ENCODE data around the gene FGF14. TPM values are rescaled to one million over a fixed set of nuclear protein-coding genes. Genes with fewer than 3 reads are reported as not detected.

FGF14 gene
- total and polyA plus RNA-seq, 2 donors (not counting 1 experiment from before 2014, with no cell fraction given), result under 0.01 TPM; not detected in 1

- Histone ChIP-seq H3K27ac (ENCODE audit: low read length in 2 of 2) (no peak overlapping the region), H3K27me3 (replicated peaks in 1 of 4; ENCODE audit: control extremely low read depth in 1 of 4, control insufficient read depth in 3 of 4, insufficient read depth in 4 of 4, low read length in 3 of 4) (no peaks in the 10 kb centered on the region), H4K20me1 (ENCODE audit: control insufficient read depth, insufficient read depth, low read length, poor library complexity, severe bottlenecking) (no peaks in the 10 kb centered on the region), H3K79me2 (ENCODE audit: control insufficient read depth, insufficient read depth, low read length) (no peaks in the 10 kb centered on the region), H3K4me3 (ENCODE audit: control extremely low read depth in 1 of 5, extremely low read depth in 1 of 5, insufficient read depth in 1 of 5, low read depth in 2 of 5, low read length in 4 of 5) (no peak overlapping the region), H3K9ac (ENCODE audit: low read length) (no peak overlapping the region), H3K4me1 (ENCODE audit: control insufficient read depth in 2 of 2, insufficient read depth in 2 of 2, low read length in 2 of 2) (no peaks in the 10 kb centered on the region), H2AFZ (ENCODE audit: insufficient read depth, low read depth, low read length, poor library complexity, severe bottlenecking) (no peak overlapping the region), H3K9me3 (ENCODE audit: control extremely low read depth in 1 of 3, control insufficient read depth in 2 of 3, insufficient read depth in 1 of 3, low read length in 2 of 3) (no peaks in the 10 kb centered on the region), H3K36me3 (replicated peaks in 1 of 2; ENCODE audit: control extremely low read depth in 1 of 2, control insufficient read depth in 1 of 2, extremely low read depth in 1 of 2, insufficient read depth in 2 of 2, low read length in 1 of 2) (no peaks in the 10 kb centered on the region), H3K4me2 (replicated peaks; ENCODE audit: low read depth, low read length, poor library complexity, severe bottlenecking) (no peak overlapping the region)
- H3K27me3 Mint-ChIP-seq, result peaks cover 5% of the 10 kb centered on the region
- no peaks in the 10 kb centered on the region for H3K4me1 Mint-ChIP-seq
- intact Hi-C loops (cut with micrococcal nuclease), result no loop called here
- no peaks in the 10 kb centered on the region for H3K9me3 Mint-ChIP-seq (ENCODE audit: insufficient read depth)
- ATAC-seq (ENCODE audit: low read depth) (no peak), DNase-seq (no peak)
- ChIA-PET CTCF (no interaction called here), POLR2A (no interaction called here)
- H3K27ac Mint-ChIP-seq, result no peak overlapping the region
- no peak for TF ChIP-seq EZH2 (IDR thresholded peaks at IDR 0.05; ENCODE audit: borderline replicate concordance, insufficient read depth, low read depth, low read length, poor library complexity, severe bottlenecking)
- TF ChIP-seq, protein P1, sequence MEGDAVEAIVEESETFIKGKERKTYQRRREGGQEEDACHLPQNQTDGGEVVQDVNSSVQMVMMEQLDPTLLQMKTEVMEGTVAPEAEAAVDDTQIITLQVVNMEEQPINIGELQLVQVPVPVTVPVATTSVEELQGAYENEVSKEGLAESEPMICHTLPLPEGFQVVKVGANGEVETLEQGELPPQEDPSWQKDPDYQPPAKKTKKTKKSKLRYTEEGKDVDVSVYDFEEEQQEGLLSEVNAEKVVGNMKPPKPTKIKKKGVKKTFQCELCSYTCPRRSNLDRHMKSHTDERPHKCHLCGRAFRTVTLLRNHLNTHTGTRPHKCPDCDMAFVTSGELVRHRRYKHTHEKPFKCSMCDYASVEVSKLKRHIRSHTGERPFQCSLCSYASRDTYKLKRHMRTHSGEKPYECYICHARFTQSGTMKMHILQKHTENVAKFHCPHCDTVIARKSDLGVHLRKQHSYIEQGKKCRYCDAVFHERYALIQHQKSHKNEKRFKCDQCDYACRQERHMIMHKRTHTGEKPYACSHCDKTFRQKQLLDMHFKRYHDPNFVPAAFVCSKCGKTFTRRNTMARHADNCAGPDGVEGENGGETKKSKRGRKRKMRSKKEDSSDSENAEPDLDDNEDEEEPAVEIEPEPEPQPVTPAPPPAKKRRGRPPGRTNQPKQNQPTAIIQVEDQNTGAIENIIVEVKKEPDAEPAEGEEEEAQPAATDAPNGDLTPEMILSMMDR (IDR thresholded peaks at IDR 0.05), result no peak
- no peak overlapping the region for H3K4me3 Mint-ChIP-seq
- no CpG with 5 or more reads among the region's 6 CpGs for WGBS (ENCODE audit: insufficient coverage)
These were observed 524.9 kb downstream of the FGF14 start for GRCh38 chr13:101876951-101877350.

DNA sequence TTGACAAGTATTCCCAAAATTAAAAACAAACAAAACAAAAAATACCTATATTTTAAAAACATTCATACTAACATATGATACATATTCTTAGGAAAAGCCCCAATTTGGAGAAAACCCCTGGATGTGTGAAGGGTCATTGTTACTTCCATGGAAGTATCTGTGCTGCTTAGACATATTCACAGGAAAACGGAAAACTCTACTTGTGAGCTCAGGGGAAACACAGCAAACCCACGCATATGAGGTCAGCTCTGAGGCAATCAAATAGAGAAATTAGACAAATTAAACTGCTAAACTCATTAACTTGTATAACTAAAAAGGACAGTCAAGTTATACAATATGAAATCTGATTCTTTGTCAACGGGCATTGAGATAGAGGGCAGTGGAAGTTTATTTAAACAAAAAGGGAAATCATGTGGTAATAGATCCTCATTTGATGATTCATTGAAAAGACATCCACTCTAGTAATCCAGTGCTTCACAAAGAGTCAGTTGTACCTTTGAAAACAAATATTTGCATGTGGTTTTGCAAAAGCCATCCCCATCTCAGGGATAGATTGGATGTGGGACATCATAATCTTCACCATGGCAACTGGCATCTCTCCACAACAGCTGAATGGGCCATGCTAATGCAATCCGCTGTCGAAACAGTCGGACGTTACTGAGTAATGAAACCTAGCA lies 526.0 kb downstream of the FGF14 start:
- Mint-ChIP-seq H3K9me3 (ENCODE audit: insufficient read depth) (no peaks in the 10 kb centered on the region), H3K4me3 (no peak overlapping the region), H3K27me3 (peaks cover 5% of the 10 kb centered on the region), H3K4me1 (no peaks in the 10 kb centered on the region), H3K27ac (no peak overlapping the region)
- Histone ChIP-seq H3K79me2 (ENCODE audit: control insufficient read depth, insufficient read depth, low read length) (no peaks in the 10 kb centered on the region), H3K27me3 (replicated peaks in 1 of 4; ENCODE audit: control extremely low read depth in 1 of 4, control insufficient read depth in 3 of 4, insufficient read depth in 4 of 4, low read length in 3 of 4) (no peaks in the 10 kb centered on the region), H3K9ac (ENCODE audit: low read length) (no peak overlapping the region), H3K4me3 (ENCODE audit: control extremely low read depth in 1 of 5, extremely low read depth in 1 of 5, insufficient read depth in 1 of 5, low read depth in 2 of 5, low read length in 4 of 5) (no peak overlapping the region), H3K9me3 (ENCODE audit: control extremely low read depth in 1 of 3, control insufficient read depth in 2 of 3, insufficient read depth in 1 of 3, low read length in 2 of 3) (no peaks in the 10 kb centered on the region), H3K4me2 (replicated peaks; ENCODE audit: low read depth, low read length, poor library complexity, severe bottlenecking) (no peak overlapping the region), H3K27ac (ENCODE audit: low read length in 2 of 2) (no peak overlapping the region), H4K20me1 (ENCODE audit: control insufficient read depth, insufficient read depth, low read length, poor library complexity, severe bottlenecking) (no peaks in the 10 kb centered on the region), H2AFZ (ENCODE audit: insufficient read depth, low read depth, low read length, poor library complexity, severe bottlenecking) (no peak overlapping the region), H3K36me3 (replicated peaks in 1 of 2; ENCODE audit: control extremely low read depth in 1 of 2, control insufficient read depth in 1 of 2, extremely low read depth in 1 of 2, insufficient read depth in 2 of 2, low read length in 1 of 2) (no peaks in the 10 kb centered on the region), H3K4me1 (ENCODE audit: control insufficient read depth in 2 of 2, insufficient read depth in 2 of 2, low read length in 2 of 2) (no peaks in the 10 kb centered on the region)
- DNase-seq (no peak), ATAC-seq (ENCODE audit: low read depth) (no peak)
- TF ChIP-seq, protein P1 (IDR thresholded peaks at IDR 0.05), result no peak
- TF ChIP-seq EZH2 (IDR thresholded peaks at IDR 0.05; ENCODE audit: borderline replicate concordance, insufficient read depth, low read depth, low read length, poor library complexity, severe bottlenecking), result no peak
- intact Hi-C loops (cut with micrococcal nuclease), result no loop called here
- CTCF ChIA-PET, result no interaction called here
- no CpG with 5 or more reads among the region's 7 CpGs for WGBS (ENCODE audit: insufficient coverage)
- POLR2A ChIA-PET, result no interaction called here

Data from B cell (primary cell).